Kidney (tissue), 14 donors: Measurements from ENCODE around the gene SPSB4. TPM values are rescaled to one million over a fixed set of nuclear protein-coding genes. Genes with fewer than 3 reads are reported as not detected.
"Not testable (repeated sequence)": the region's sequence is repeated elsewhere in the genome, so short reads cannot be mapped to it uniquely, and the experiment has no call there.

Source experiments
- DNase-seq, 5 donors: peaks; one replicate each; pipeline ENCODE4 v3.0.0-alpha.2; 2013 to 2020
- FAIRE-seq: peaks from 2 replicates; lab custom pipeline; 2012; peaks lifted over from hg19 to GRCh38; lab: Jason Lieb, UNC
- H3K27ac ChIP-seq, 2 donors: one replicate each; pipeline ENCODE4 v1.7.0; 2013; ENCODE audit warnings: low read depth in 2 of 2, low read length in 2 of 2, inconsistent platforms in 1 of 2
- H3K27me3 ChIP-seq: one replicate; pipeline ENCODE4 v1.7.1; 2013; ENCODE audit warnings: low read length, inconsistent platforms; ENCODE audit not compliant: control insufficient read depth, insufficient read depth
- H3K36me3 ChIP-seq, 3 donors: one replicate each; pipeline versions ENCODE4 v1.7.0 to v1.7.1; 2013; ENCODE audit warnings: low read length in 3 of 3, control low read depth in 1 of 3, inconsistent platforms in 1 of 3; ENCODE audit not compliant: insufficient read depth in 3 of 3, control insufficient read depth in 2 of 3
- H3K4me1 ChIP-seq, 3 donors: one replicate each; pipeline versions ENCODE4 v1.7.0 to v1.7.1; 2013; ENCODE audit warnings: low read length in 3 of 3, inconsistent platforms in 1 of 3, low read depth in 1 of 3; ENCODE audit not compliant: control insufficient read depth in 2 of 3, insufficient read depth in 2 of 3
- H3K4me3 ChIP-seq, 3 donors: one replicate each; pipeline versions ENCODE4 v1.7.0 to v1.8.1; 2013; ENCODE audit warnings: low read length in 3 of 3, control low read depth in 1 of 3, inconsistent platforms in 1 of 3
- H3K9ac ChIP-seq, 3 donors: one replicate each; pipeline versions ENCODE4 v1.7.0 to v1.7.1; 2013; ENCODE audit warnings: low read length in 3 of 3, control low read depth in 1 of 3, inconsistent platforms in 1 of 3
- H3K9me3 ChIP-seq, 3 donors: one replicate each; pipeline versions ENCODE4 v1.7.0 to v1.7.1; 2013; ENCODE audit warnings: low read length in 3 of 3, control low read depth in 1 of 3, inconsistent platforms in 1 of 3; ENCODE audit not compliant: control insufficient read depth in 2 of 3, insufficient read depth in 1 of 3
- intact Hi-C: fragments of 100-400 bp; cut with DNase I; formaldehyde crosslinking; loops from one replicate; pipeline ENCODE4 v1.11.1; 2022
- polyA plus RNA-seq: library from polyadenylated mRNA; stranded (reverse); fragments of 350-450 nt; fragmentation: Illumina TruSeq; extraction: RNeasy Lipid Tissue Mini Kit (QIAGEN cat#74804); gene quantifications from one replicate; pipeline ENCODE4 v1.2.3, GENCODE V29; 2014; ENCODE audit warnings: low read depth, low replicate concordance; ENCODE audit not compliant: insufficient read depth
- total RNA-seq: library from RNA; stranded (reverse); fragmentation: NEBNext Ultra II Directional; extraction: Animal tissue kit (Norgen Biotek cat#: 25700); gene quantifications from one replicate; pipeline ENCODE4 v1.2.1, GENCODE V29; 2021
- TF ChIP-seq, protein P1 (sequence below): IDR thresholded peaks from 3 replicates; pipeline ENCODE4 v1.5.1; 2012; ENCODE audit warnings: mild to moderate bottlenecking, moderate library complexity, borderline replicate concordance; ENCODE audit not compliant: insufficient read depth; ENCODE audit errors: extremely low read depth
- donor health status: control.
- donor health status: control.
- donor health status: control.
- donor health status: control.
- donor health status: control.
- donor health status: DM: yes; HTN: yes; CAD: no.
- donor health status: Normal renal cell carcinoma (clear cell type).

Gene SPSB4
- total and polyA plus RNA-seq, 2 donors from 2014 or later, result 0.57 to 1.9 TPM

- Histone ChIP-seq H3K9me3 (no peaks in the 10 kb centered on the region), H3K4me3 (no peak overlapping the region), H3K4me1 (peaks cover 0 to 14% (median 8%) of the 10 kb centered on the region in 3 donors), H3K27me3 (no peaks in the 10 kb centered on the region), H3K36me3 (no peaks in the 10 kb centered on the region), H3K27ac (no peak overlapping the region), H3K9ac (no peak overlapping the region)
- no peak for FAIRE-seq
- DNase-seq, result peak in 1 of 5 donors; percentile 42
- intact Hi-C loops, result no loop called here
- TF ChIP-seq, protein P1, sequence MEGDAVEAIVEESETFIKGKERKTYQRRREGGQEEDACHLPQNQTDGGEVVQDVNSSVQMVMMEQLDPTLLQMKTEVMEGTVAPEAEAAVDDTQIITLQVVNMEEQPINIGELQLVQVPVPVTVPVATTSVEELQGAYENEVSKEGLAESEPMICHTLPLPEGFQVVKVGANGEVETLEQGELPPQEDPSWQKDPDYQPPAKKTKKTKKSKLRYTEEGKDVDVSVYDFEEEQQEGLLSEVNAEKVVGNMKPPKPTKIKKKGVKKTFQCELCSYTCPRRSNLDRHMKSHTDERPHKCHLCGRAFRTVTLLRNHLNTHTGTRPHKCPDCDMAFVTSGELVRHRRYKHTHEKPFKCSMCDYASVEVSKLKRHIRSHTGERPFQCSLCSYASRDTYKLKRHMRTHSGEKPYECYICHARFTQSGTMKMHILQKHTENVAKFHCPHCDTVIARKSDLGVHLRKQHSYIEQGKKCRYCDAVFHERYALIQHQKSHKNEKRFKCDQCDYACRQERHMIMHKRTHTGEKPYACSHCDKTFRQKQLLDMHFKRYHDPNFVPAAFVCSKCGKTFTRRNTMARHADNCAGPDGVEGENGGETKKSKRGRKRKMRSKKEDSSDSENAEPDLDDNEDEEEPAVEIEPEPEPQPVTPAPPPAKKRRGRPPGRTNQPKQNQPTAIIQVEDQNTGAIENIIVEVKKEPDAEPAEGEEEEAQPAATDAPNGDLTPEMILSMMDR, result peak; percentile 6
Observed at GRCh38 chr3:141114816-141115460, 63.8 kb downstream of the SPSB4 start.

GRCh38 chr3:141115789-141116541 is 64.8 kb downstream of the SPSB4 start:
- Histone ChIP-seq H3K9ac (no peak overlapping the region), H3K4me3 (no peak overlapping the region), H3K27ac (peak overlapping the region; percentile 36 to 45), H3K36me3 (no peaks in the 10 kb centered on the region), H3K27me3 (no peaks in the 10 kb centered on the region), H3K4me1 (peaks cover 0 to 14% (median 8%) of the 10 kb centered on the region in 3 donors), H3K9me3 (no peaks in the 10 kb centered on the region)
- DNase-seq (peak in 3 of 5 donors; percentile 38 to 94 (median 82)), FAIRE-seq (peak; percentile 38)
- intact Hi-C loops, result no loop called here
- TF ChIP-seq, protein P1, result no peak

DNA sequence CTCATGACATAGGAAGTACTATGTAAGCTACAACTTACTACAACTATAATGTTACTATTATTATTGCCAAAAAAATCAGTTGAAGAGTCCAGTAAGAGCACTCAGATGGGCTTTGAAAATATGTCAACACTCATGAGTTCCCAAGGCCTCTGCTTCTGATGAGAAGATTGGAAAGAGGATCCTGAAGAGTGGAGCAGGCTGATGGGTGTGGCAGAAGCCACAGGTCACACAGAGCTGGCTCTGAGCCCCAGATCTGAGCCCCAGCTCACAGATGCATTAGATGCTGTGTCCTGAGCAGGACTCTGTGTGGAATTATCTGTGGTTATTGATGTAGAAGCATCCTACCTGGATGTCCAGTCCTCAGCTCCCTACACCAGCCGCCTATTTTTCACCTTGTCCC is 65.6 kb downstream of the SPSB4 start:
- peaks cover 0 to 14% (median 8%) of the 10 kb centered on the region in 3 donors for H3K4me1 ChIP-seq
- DNase-seq, result peak in 1 of 5 donors; percentile 17
- H3K27ac ChIP-seq, result no peak overlapping the region
- no peaks in the 10 kb centered on the region for H3K36me3 ChIP-seq
- no peaks in the 10 kb centered on the region for H3K9me3 ChIP-seq
- no peaks in the 10 kb centered on the region for H3K27me3 ChIP-seq
- intact Hi-C loops, result no loop called here
- TF ChIP-seq, protein P1, result no peak
- H3K4me3 ChIP-seq, result no peak overlapping the region
- no peak overlapping the region for H3K9ac ChIP-seq
- FAIRE-seq, result no peak

- H3K4me3 ChIP-seq, DNase-seq, FAIRE-seq, intact Hi-C loops, H3K9me3 ChIP-seq, H3K36me3 ChIP-seq, H3K27me3 ChIP-seq, H3K9ac ChIP-seq, H3K27ac ChIP-seq: not testable (repeated sequence)
- H3K4me1 ChIP-seq, result peaks cover 0 to 14% (median 8%) of the 10 kb centered on the region in 3 donors
Observed at GRCh38 chr3:141117982-141118381, 66.8 kb downstream of the SPSB4 start.
